ENCODE results near the gene CTNNBL1.
"Not testable (repeated sequence)": the region's sequence is repeated elsewhere in the genome, so short reads cannot be mapped to it uniquely, and the experiment has no call there.

CTNNBL1 gene

GRCh38 chr20:37711994-37712964 lies 18.4 kb downstream of the CTNNBL1 start:
- no peak for DNase-seq

GRCh38 chr20:37713396-37713795 lies 19.6 kb downstream of the CTNNBL1 start:
- no peak for DNase-seq

- DNase-seq = no peak
Measured at GRCh38 chr20:37714978-37715672, 21.3 kb downstream of the CTNNBL1 start.

- no peak for DNase-seq
Measured at GRCh38 chr20:37721751-37722150, 27.9 kb downstream of the CTNNBL1 start.

- not testable (repeated sequence) for DNase-seq
Measured at GRCh38 chr20:37722312-37722711, 28.5 kb downstream of the CTNNBL1 start.

- no peak for DNase-seq
Measured at GRCh38 chr20:37723668-37724067, 29.8 kb downstream of the CTNNBL1 start.

GRCh38 chr20:37725165-37725564 lies 31.3 kb downstream of the CTNNBL1 start:
- no peak for DNase-seq

- DNase-seq = no peak
Measured at GRCh38 chr20:37725855-37726254, 32.0 kb downstream of the CTNNBL1 start.

GRCh38 chr20:37726321-37726720 lies 32.5 kb downstream of the CTNNBL1 start:
- no peak for DNase-seq

- DNase-seq = no peak
Measured at GRCh38 chr20:37726971-37727956, 33.4 kb downstream of the CTNNBL1 start.

- DNase-seq = no peak
Measured at GRCh38 chr20:37727957-37728634, 34.3 kb downstream of the CTNNBL1 start.

- DNase-seq = no peak
Measured at GRCh38 chr20:37728635-37728983, 34.8 kb downstream of the CTNNBL1 start.

- no peak for DNase-seq
Measured at GRCh38 chr20:37729452-37729851, 35.6 kb downstream of the CTNNBL1 start.

GRCh38 chr20:37729909-37730308 lies 36.1 kb downstream of the CTNNBL1 start:
- DNase-seq = no peak

GRCh38 chr20:37733416-37733815 lies 39.6 kb downstream of the CTNNBL1 start:
- no peak for DNase-seq

GRCh38 chr20:37734228-37734985 lies 40.6 kb downstream of the CTNNBL1 start:
- DNase-seq = no peak

- no peak for DNase-seq
Measured at GRCh38 chr20:37735541-37735940, 41.7 kb downstream of the CTNNBL1 start.

GRCh38 chr20:37736132-37736531 lies 42.3 kb downstream of the CTNNBL1 start:
- no peak for DNase-seq

- no peak for DNase-seq
Measured at GRCh38 chr20:37737826-37738420, 44.1 kb downstream of the CTNNBL1 start.

- no peak for DNase-seq
Measured at GRCh38 chr20:37741055-37741454, 47.2 kb downstream of the CTNNBL1 start.

- DNase-seq = no peak
Measured at GRCh38 chr20:37741570-37741969, 47.7 kb downstream of the CTNNBL1 start.

Data from DMS79 treated with DMSO at 0.1 percent for 48 hours (cell line).